Neutrophil (primary cell): ENCODE data around the gene SCLY.
"Not testable (repeated sequence)": the region's sequence is repeated elsewhere in the genome, so short reads cannot be mapped to it uniquely, and the experiment has no call there.

Experiments
- H3K27ac ChIP-seq: fragments of 200-600 bp; sonication (generic); 2 replicates; pipeline ENCODE4 v1.5.1; 2016; ENCODE audit warnings: mild to moderate bottlenecking, moderate library complexity
- H3K27me3 ChIP-seq: fragments of 200-600 bp; sonication (generic); 2 replicates; pipeline ENCODE4 v1.6.0; 2016; ENCODE audit warnings: mild to moderate bottlenecking
- H3K36me3 ChIP-seq: fragments of 200-600 bp; sonication (generic); 2 replicates; pipeline ENCODE4 v1.5.1; 2017
- H3K4me1 ChIP-seq, 2 experiments: fragments of 200-600 bp in 1 of 2; sonication (generic) in 1 of 2; 1 replicate in 1 of 2; 2 replicates in 1 of 2; pipeline versions ENCODE4 v1.5.1 to v1.6.1; 2013 to 2016; ENCODE audit warnings: low read depth in 1 of 2, low read length in 1 of 2, mild to moderate bottlenecking in 1 of 2, moderate library complexity in 1 of 2; ENCODE audit not compliant: control insufficient read depth in 1 of 2, insufficient read depth in 1 of 2
- H3K4me3 ChIP-seq, 2 experiments: fragments of 200-600 bp in 1 of 2; sonication (generic) in 1 of 2; 1 replicate in 1 of 2; 2 replicates in 1 of 2; pipeline ENCODE4 v1.5.1; 2013 to 2016; ENCODE audit warnings: low read depth in 1 of 2, low read length in 1 of 2, mild to moderate bottlenecking in 1 of 2, moderate library complexity in 1 of 2
- H3K9me3 ChIP-seq: fragments of 200-600 bp; sonication (generic); 2 replicates; pipeline ENCODE4 v1.5.1; 2016
- CTCF ChIP-seq: fragments of 200-600 bp; sonication (generic); IDR thresholded peaks from 2 replicates; pipeline ENCODE4 v1.5.1; 2016; ENCODE audit warnings: antibody characterized with exemption

SCLY gene

GRCh38 chr2:238108423-238109183 lies 47.8 kb downstream of the SCLY start:
- Histone ChIP-seq H3K4me3 (no peak overlapping the region), H3K27ac (no peak overlapping the region), H3K27me3 (no peaks in the 10 kb centered on the region), H3K36me3 (no peaks in the 10 kb centered on the region), H3K9me3 (no peaks in the 10 kb centered on the region), H3K4me1 (no peaks in the 10 kb centered on the region)
- TF ChIP-seq CTCF: no peak

- TF ChIP-seq CTCF: no peak
- no peaks in the 10 kb centered on the region for H3K4me1 ChIP-seq
- H3K27ac ChIP-seq: no peak overlapping the region
- no peaks in the 10 kb centered on the region for H3K9me3 ChIP-seq
- H3K27me3 ChIP-seq: peaks cover 13% of the 10 kb centered on the region
- no peak overlapping the region for H3K4me3 ChIP-seq
- no peaks in the 10 kb centered on the region for H3K36me3 ChIP-seq
Observed at GRCh38 chr2:238113611-238114010, 52.8 kb downstream of the SCLY start.

GRCh38 chr2:238114331-238114841 lies 53.6 kb downstream of the SCLY start:
- Histone ChIP-seq H3K36me3 (no peaks in the 10 kb centered on the region), H3K4me1 (no peaks in the 10 kb centered on the region), H3K9me3 (no peaks in the 10 kb centered on the region), H3K27me3 (peaks cover 20% of the 10 kb centered on the region), H3K4me3 (no peak overlapping the region), H3K27ac (no peak overlapping the region)
- no peak for TF ChIP-seq CTCF

- Histone ChIP-seq H3K27me3 (peaks cover 27% of the 10 kb centered on the region), H3K36me3 (no peaks in the 10 kb centered on the region), H3K9me3 (no peaks in the 10 kb centered on the region), H3K4me1 (no peaks in the 10 kb centered on the region), H3K27ac (no peak overlapping the region), H3K4me3 (no peak overlapping the region)
- TF ChIP-seq CTCF: no peak
Observed at GRCh38 chr2:238114851-238115660, 54.3 kb downstream of the SCLY start.

- H3K27ac ChIP-seq, H3K4me3 ChIP-seq, H3K36me3 ChIP-seq, H3K9me3 ChIP-seq, H3K4me1 ChIP-seq: not testable (repeated sequence)
- peaks cover 34% of the 10 kb centered on the region for H3K27me3 ChIP-seq
Observed at GRCh38 chr2:238115709-238116108, 54.9 kb downstream of the SCLY start.
